Parathyroid adenoma (tissue), 2 donors: Measurements from ENCODE around the gene SPATA33.

Experiments used
- H2AFZ ChIP-seq: fragments of 300-600 bp; sonication (generic); one replicate; pipeline ENCODE4 v1.7.0; 2017; ENCODE audit warnings: antibody characterized with exemption, mild to moderate bottlenecking
- H3K27ac ChIP-seq: fragments of 300-600 bp; sonication (generic); one replicate; pipeline ENCODE4 v1.7.0; 2017
- H3K27me3 ChIP-seq: fragments of 300-600 bp; sonication (generic); one replicate; pipeline ENCODE4 v1.7.0; 2017; ENCODE audit warnings: low read length; ENCODE audit not compliant: control insufficient read depth, insufficient read depth
- H3K36me3 ChIP-seq: fragments of 300-600 bp; sonication (generic); one replicate; pipeline ENCODE4 v1.7.0; 2017; ENCODE audit warnings: low read length; ENCODE audit not compliant: control insufficient read depth, insufficient read depth
- H3K4me1 ChIP-seq: fragments of 300-600 bp; sonication (generic); one replicate; pipeline ENCODE4 v1.7.0; 2017; ENCODE audit warnings: control low read depth
- H3K4me2 ChIP-seq: fragments of 300-600 bp; sonication (generic); one replicate; pipeline ENCODE4 v1.7.0; 2017; ENCODE audit warnings: low read length
- H3K4me3 ChIP-seq: fragments of 300-600 bp; sonication (generic); one replicate; pipeline ENCODE4 v1.7.0; 2017; ENCODE audit warnings: low read depth, low read length
- H3K79me2 ChIP-seq: fragments of 300-600 bp; sonication (generic); one replicate; pipeline ENCODE4 v1.7.0; 2017; ENCODE audit warnings: control low read depth
- H3K9ac ChIP-seq: fragments of 300-600 bp; sonication (generic); one replicate; pipeline ENCODE4 v1.7.0; 2017; ENCODE audit warnings: mild to moderate bottlenecking
- H3K9me3 ChIP-seq: fragments of 300-600 bp; sonication (generic); one replicate; pipeline ENCODE4 v1.7.0; 2017; ENCODE audit warnings: low read length; ENCODE audit not compliant: control insufficient read depth
- TF ChIP-seq, protein P1 (sequence below): fragments of 300-600 bp; sonication (generic); IDR thresholded peaks from one replicate; pipeline ENCODE4 v1.7.0; 2017; ENCODE audit warnings: antibody characterized with exemption, mild to moderate bottlenecking
- donor health status: primary hyperparathyroidism.

Gene SPATA33

DNA sequence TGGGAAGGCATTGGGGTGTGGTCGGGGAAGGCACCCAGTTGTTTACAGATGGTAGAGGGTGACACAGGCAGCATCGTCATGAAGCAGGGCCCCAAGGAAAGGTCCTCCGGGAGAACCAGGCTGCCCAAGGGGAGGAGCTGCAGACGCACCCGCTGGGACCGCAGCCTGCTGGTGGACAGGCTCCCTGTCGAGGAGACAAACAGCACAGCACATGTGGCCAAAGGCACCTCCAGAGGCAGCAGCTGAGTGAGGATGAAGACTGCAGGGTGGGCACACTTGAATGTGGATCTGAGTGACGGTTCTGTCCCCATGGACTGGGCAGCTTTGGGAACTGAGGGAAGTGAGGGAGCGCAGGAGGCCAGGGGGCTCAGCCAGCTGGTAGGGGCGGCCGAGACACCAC, 12.5 kb upstream of the SPATA33 start:
- Histone ChIP-seq H3K36me3 (no peaks in the 10 kb centered on the region), H3K27ac (no peak overlapping the region), H3K4me2 (no peak overlapping the region), H3K9me3 (no peaks in the 10 kb centered on the region), H3K4me1 (peaks cover 5% of the 10 kb centered on the region), H3K79me2 (peaks cover 3% of the 10 kb centered on the region), H2AFZ (no peak overlapping the region), H3K27me3 (no peaks in the 10 kb centered on the region), H3K4me3 (no peak overlapping the region), H3K9ac (no peak overlapping the region)
- TF ChIP-seq, protein P1, sequence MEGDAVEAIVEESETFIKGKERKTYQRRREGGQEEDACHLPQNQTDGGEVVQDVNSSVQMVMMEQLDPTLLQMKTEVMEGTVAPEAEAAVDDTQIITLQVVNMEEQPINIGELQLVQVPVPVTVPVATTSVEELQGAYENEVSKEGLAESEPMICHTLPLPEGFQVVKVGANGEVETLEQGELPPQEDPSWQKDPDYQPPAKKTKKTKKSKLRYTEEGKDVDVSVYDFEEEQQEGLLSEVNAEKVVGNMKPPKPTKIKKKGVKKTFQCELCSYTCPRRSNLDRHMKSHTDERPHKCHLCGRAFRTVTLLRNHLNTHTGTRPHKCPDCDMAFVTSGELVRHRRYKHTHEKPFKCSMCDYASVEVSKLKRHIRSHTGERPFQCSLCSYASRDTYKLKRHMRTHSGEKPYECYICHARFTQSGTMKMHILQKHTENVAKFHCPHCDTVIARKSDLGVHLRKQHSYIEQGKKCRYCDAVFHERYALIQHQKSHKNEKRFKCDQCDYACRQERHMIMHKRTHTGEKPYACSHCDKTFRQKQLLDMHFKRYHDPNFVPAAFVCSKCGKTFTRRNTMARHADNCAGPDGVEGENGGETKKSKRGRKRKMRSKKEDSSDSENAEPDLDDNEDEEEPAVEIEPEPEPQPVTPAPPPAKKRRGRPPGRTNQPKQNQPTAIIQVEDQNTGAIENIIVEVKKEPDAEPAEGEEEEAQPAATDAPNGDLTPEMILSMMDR: no peak

DNA sequence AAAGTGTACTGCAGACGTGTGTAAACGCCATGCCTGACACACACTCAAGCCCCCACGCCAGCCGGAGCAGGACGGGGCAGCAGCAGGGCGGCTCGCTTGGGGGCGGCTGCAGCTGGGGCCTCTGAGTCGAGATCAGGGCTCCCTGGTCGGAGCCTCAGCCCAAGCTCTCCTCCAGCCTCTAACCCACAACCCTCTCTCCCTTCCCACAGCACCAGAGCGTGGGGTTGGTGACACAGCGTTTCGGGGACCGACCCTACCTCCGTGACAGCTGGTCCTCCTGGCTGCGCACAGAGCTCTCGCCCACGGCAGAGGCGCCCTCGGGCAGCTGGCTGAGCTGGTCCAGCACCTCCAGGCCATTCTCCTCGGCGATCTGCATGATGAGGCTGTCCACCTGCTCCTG, 11.4 kb upstream of the SPATA33 start:
- Histone ChIP-seq H3K4me1 (no peaks in the 10 kb centered on the region), H3K27ac (no peak overlapping the region), H3K79me2 (peaks cover 3% of the 10 kb centered on the region), H3K9ac (no peak overlapping the region), H2AFZ (no peak overlapping the region), H3K4me2 (no peak overlapping the region), H3K9me3 (no peaks in the 10 kb centered on the region), H3K4me3 (no peak overlapping the region), H3K27me3 (no peaks in the 10 kb centered on the region), H3K36me3 (no peaks in the 10 kb centered on the region)
- TF ChIP-seq, protein P1: no peak

DNA sequence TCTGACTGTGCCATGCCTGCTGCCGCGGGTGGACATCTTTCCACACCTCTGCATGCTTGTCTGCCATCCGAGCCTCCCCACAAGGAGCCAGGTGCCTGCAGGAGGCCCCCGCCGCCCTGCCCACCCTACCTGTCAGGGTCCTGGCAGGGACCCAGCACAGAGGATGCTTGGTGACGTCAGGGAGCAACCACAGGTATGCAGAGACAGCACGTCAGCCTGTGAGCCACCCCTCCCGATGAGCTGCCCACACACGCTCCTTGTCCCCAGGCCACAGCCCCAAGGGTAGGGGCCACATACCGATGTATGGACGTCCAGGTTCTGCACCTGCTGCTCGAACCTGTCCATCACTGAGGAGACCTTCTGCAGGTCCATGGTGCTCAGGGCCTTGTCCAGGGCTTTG, 10.7 kb upstream of the SPATA33 start:
- Histone ChIP-seq H3K4me3 (no peak overlapping the region), H3K9ac (no peak overlapping the region), H3K9me3 (no peaks in the 10 kb centered on the region), H3K4me1 (no peaks in the 10 kb centered on the region), H3K27ac (no peak overlapping the region), H3K4me2 (no peak overlapping the region), H3K79me2 (no peaks in the 10 kb centered on the region), H2AFZ (no peak overlapping the region), H3K27me3 (no peaks in the 10 kb centered on the region), H3K36me3 (no peaks in the 10 kb centered on the region)
- TF ChIP-seq, protein P1: no peak

DNA sequence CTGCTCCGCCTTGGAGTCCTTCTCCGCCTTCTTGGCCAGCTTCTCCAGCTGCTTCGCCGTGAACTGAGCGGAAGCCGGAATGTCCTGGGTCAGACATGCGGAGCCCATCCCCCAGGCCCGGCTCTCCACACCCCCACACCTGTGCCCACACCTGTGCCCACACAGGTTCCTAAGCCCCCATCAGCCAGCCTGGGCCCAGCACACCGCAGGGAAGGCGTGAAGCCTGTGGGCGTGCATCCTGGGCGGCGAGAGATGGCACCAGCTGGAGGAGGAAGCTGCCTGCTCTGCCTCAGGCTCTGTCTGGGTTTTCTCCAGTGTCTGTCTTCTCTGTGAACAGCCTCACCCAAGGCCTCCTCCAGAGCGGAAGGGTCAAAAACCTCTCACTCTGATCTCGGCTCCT, 6.1 kb upstream of the SPATA33 start:
- no peak overlapping the region for H2AFZ ChIP-seq
- no peaks in the 10 kb centered on the region for H3K9me3 ChIP-seq
- peaks cover 5% of the 10 kb centered on the region for H3K79me2 ChIP-seq
- peaks cover 4% of the 10 kb centered on the region for H3K4me1 ChIP-seq
- no peaks in the 10 kb centered on the region for H3K27me3 ChIP-seq
- no peaks in the 10 kb centered on the region for H3K36me3 ChIP-seq
- H3K4me3 ChIP-seq: no peak overlapping the region
- H3K27ac ChIP-seq: no peak overlapping the region
- TF ChIP-seq, protein P1: no peak
- no peak overlapping the region for H3K4me2 ChIP-seq
- H3K9ac ChIP-seq: no peak overlapping the region

DNA sequence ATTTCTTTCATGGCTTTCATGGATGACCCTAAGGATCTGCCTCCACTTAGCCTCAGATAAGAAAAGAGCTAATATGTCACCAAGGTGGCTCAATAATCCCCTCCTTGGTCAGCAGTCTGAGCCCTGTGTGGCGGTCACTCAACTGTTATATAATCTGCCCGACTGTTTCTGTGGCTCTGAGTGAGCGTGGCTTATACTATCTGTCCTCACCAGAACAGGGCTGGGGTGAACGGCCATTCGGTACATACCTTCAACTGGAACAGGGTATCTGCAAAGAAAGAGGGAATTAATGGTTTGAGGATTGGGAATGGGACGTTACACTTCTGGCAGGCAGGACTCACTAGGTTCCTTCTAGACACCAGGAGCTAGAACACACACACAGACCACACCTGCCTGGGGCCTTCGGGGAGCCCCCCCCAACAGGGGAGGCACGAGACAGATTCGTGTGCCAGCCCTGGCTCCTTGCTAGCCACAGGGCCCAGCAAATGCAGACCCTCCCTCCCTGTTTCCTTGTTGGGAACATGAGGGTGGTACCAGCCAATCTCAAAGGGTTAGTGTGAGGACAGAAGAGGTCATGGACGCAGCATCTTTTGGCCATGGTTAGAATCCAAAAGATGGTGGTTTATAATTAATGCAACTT, 3.9 kb upstream of the SPATA33 start:
- H3K4me2 ChIP-seq: no peak overlapping the region
- H3K9me3 ChIP-seq: no peaks in the 10 kb centered on the region
- peaks cover 7% of the 10 kb centered on the region for H3K4me1 ChIP-seq
- H3K27me3 ChIP-seq: no peaks in the 10 kb centered on the region
- no peaks in the 10 kb centered on the region for H3K36me3 ChIP-seq
- no peak overlapping the region for H2AFZ ChIP-seq
- no peak overlapping the region for H3K27ac ChIP-seq
- peaks cover 9% of the 10 kb centered on the region for H3K79me2 ChIP-seq
- no peak overlapping the region for H3K4me3 ChIP-seq
- TF ChIP-seq, protein P1: no peak
- H3K9ac ChIP-seq: no peak overlapping the region
